Ascending aorta (tissue), 2 donors: Measurements from ENCODE around the gene NAV2. TPM values are rescaled to one million over a fixed set of nuclear protein-coding genes. Genes with fewer than 3 reads are reported as not detected.
"Not testable (repeated sequence)": the region's sequence is repeated elsewhere in the genome, so short reads cannot be mapped to it uniquely, and the experiment has no call there.

Experiments
- DNase-seq, 2 donors: peaks; one replicate each; pipeline ENCODE4 v3.0.0-alpha.2; 2019; ENCODE audit warnings: low spot score in 2 of 2
- H3K27ac ChIP-seq, 2 donors: fragments of 200-600 bp; sonication (generic); one replicate each; pipeline ENCODE4 v1.5.1; 2016 to 2017; ENCODE audit warnings: mild to moderate bottlenecking in 1 of 2
- H3K27me3 ChIP-seq: fragments of 200-600 bp; sonication (generic); one replicate; pipeline ENCODE4 v1.5.1; 2017
- H3K36me3 ChIP-seq, 2 donors: fragments of 200-600 bp; sonication (generic); one replicate each; pipeline ENCODE4 v1.5.1; 2016
- H3K4me1 ChIP-seq, 2 donors: fragments of 200-600 bp; sonication (generic); one replicate each; pipeline ENCODE4 v1.5.1; 2016 to 2017; ENCODE audit warnings: mild to moderate bottlenecking in 1 of 2
- H3K4me3 ChIP-seq, 2 donors: fragments of 200-600 bp; sonication (generic); one replicate each; pipeline ENCODE4 v1.5.1; 2016 to 2017; ENCODE audit warnings: mild to moderate bottlenecking in 1 of 2
- H3K9me3 ChIP-seq, 2 donors: fragments of 200-600 bp; sonication (generic); one replicate each; pipeline ENCODE4 v1.5.1; 2016
- CTCF ChIP-seq, 3 experiments: fragments of 200-600 bp in 2 of 3; fragments of 450-650 bp in 1 of 3; sonication (generic) in 2 of 3; IDR thresholded peaks; one replicate each; pipeline ENCODE4 v1.5.1; 2016 to 2019; ENCODE audit warnings: antibody characterized with exemption in 3 of 3, mild to moderate bottlenecking in 1 of 3, moderate library complexity in 1 of 3
- intact Hi-C: fragments of 100-400 bp; cut with DNase I; formaldehyde crosslinking; loops from one replicate; pipeline ENCODE4 v1.15.1; 2023
- total RNA-seq: library from RNA; depleted of rRNA; stranded (reverse); fragments of >200 nt; gene quantifications from one replicate; pipeline ENCODE4 v1.1.0, GENCODE V29; 2016

Gene NAV2
- total RNA-seq, 1 donor from 2014 or later: 62.6 TPM

GRCh38 chr11:20000351-20001134 is 287.9 kb downstream of the NAV2 start:
- peaks cover 3 to 7% of the 10 kb centered on the region in 2 donors for H3K4me1 ChIP-seq
- no peak for TF ChIP-seq CTCF (IDR thresholded peaks at IDR 0.05)
- no peak overlapping the region for H3K4me3 ChIP-seq
- no peaks in the 10 kb centered on the region for H3K27me3 ChIP-seq
- DNase-seq: no peak
- H3K36me3 ChIP-seq: peaks cover 26 to 66% of the 10 kb centered on the region in 2 donors
- H3K27ac ChIP-seq: no peak overlapping the region
- no peaks in the 10 kb centered on the region for H3K9me3 ChIP-seq
- intact Hi-C loops: no loop called here

- Histone ChIP-seq H3K4me3 (no peak overlapping the region), H3K9me3 (no peaks in the 10 kb centered on the region), H3K27ac (peak overlapping the region in 1 of 2 donors; percentile 48), H3K36me3 (peaks cover 22 to 58% of the 10 kb centered on the region in 2 donors), H3K4me1 (peaks cover 0 to 12% of the 10 kb centered on the region in 2 donors), H3K27me3 (no peaks in the 10 kb centered on the region)
- no peak for DNase-seq
- no peak for TF ChIP-seq CTCF (IDR thresholded peaks at IDR 0.05)
- intact Hi-C loops: no loop called here
Observed at GRCh38 chr11:20002312-20003216, 289.9 kb downstream of the NAV2 start.

- TF ChIP-seq CTCF (IDR thresholded peaks at IDR 0.05): no peak
- no peak for DNase-seq
- Histone ChIP-seq H3K36me3 (peaks cover 22 to 55% of the 10 kb centered on the region in 2 donors), H3K9me3 (no peaks in the 10 kb centered on the region), H3K27me3 (no peaks in the 10 kb centered on the region), H3K4me1 (peaks cover 5 to 17% of the 10 kb centered on the region in 2 donors), H3K27ac (no peak overlapping the region), H3K4me3 (no peak overlapping the region)
- intact Hi-C loops: no loop called here
Observed at GRCh38 chr11:20003351-20003750, 290.7 kb downstream of the NAV2 start.

- intact Hi-C loops: no loop called here
- H3K9me3 ChIP-seq: no peaks in the 10 kb centered on the region
- TF ChIP-seq CTCF (IDR thresholded peaks at IDR 0.05): no peak
- no peaks in the 10 kb centered on the region for H3K27me3 ChIP-seq
- no peak for DNase-seq
- H3K4me1 ChIP-seq: peaks cover 7 to 16% of the 10 kb centered on the region in 2 donors
- no peak overlapping the region for H3K27ac ChIP-seq
- no peak overlapping the region for H3K4me3 ChIP-seq
- peaks cover 17 to 44% of the 10 kb centered on the region in 2 donors for H3K36me3 ChIP-seq
Observed at GRCh38 chr11:20004866-20005265, 292.2 kb downstream of the NAV2 start.

- intact Hi-C loops: no loop called here
- Histone ChIP-seq H3K27ac (no peak overlapping the region), H3K27me3 (no peaks in the 10 kb centered on the region), H3K9me3 (no peaks in the 10 kb centered on the region), H3K4me1 (peaks cover 7 to 13% of the 10 kb centered on the region in 2 donors), H3K4me3 (no peak overlapping the region), H3K36me3 (peaks cover 11 to 35% of the 10 kb centered on the region in 2 donors)
- TF ChIP-seq CTCF (IDR thresholded peaks at IDR 0.05): no peak
- no peak for DNase-seq
Observed at GRCh38 chr11:20005747-20006146, 293.1 kb downstream of the NAV2 start.

- H3K36me3 ChIP-seq: peaks cover 7 to 28% of the 10 kb centered on the region in 2 donors
- H3K4me3 ChIP-seq, H3K27ac ChIP-seq, DNase-seq, intact Hi-C loops, H3K9me3 ChIP-seq, H3K27me3 ChIP-seq: not testable (repeated sequence)
- peaks cover 7 to 13% of the 10 kb centered on the region in 2 donors for H3K4me1 ChIP-seq
Observed at GRCh38 chr11:20006618-20007017, 294.0 kb downstream of the NAV2 start.
